Endothelial cell (in vitro differentiated cells): ENCODE measurements around the gene ZNF341. TPM values are rescaled to one million over a fixed set of nuclear protein-coding genes. Genes with fewer than 3 reads are reported as not detected.
A peak's percentile ranks its signal among the peaks of the same experiment; 100 is the strongest.

Experiments
- DNase-seq: peaks from one replicate; pipeline ENCODE4 v3.0.0; 2021; ENCODE audit warnings: low spot score
- H3K27ac Mint-ChIP-seq: one replicate; pipeline ENCODE4 v1.8.0; 2021; ENCODE audit warnings: mixed read lengths, inconsistent platforms; ENCODE audit not compliant: unreplicated experiment
- H3K27me3 Mint-ChIP-seq: one replicate; pipeline ENCODE4 v1.8.0; 2021; ENCODE audit warnings: mild to moderate bottlenecking, moderate library complexity, mixed read lengths, inconsistent platforms; ENCODE audit not compliant: unreplicated experiment
- H3K36me3 Mint-ChIP-seq: one replicate; pipeline ENCODE4 v1.8.0; 2021; ENCODE audit warnings: mild to moderate bottlenecking, low read depth, mixed read lengths, inconsistent platforms; ENCODE audit not compliant: unreplicated experiment
- H3K4me1 Mint-ChIP-seq: one replicate; pipeline ENCODE4 v1.8.0; 2021; ENCODE audit warnings: mild to moderate bottlenecking, mixed read lengths, inconsistent platforms; ENCODE audit not compliant: unreplicated experiment
- H3K4me3 Mint-ChIP-seq: one replicate; pipeline ENCODE4 v1.8.0; 2021; ENCODE audit warnings: mild to moderate bottlenecking, mixed read lengths, inconsistent platforms; ENCODE audit not compliant: unreplicated experiment
- H3K9me3 Mint-ChIP-seq: one replicate; pipeline ENCODE4 v1.8.0; 2021; ENCODE audit warnings: mixed read lengths, inconsistent platforms; ENCODE audit not compliant: unreplicated experiment
- CTCF ChIP-seq: fragments of 200-600 bp; sonication (generic); IDR thresholded peaks from one replicate; pipeline ENCODE4 v1.5.0; 2021; ENCODE audit warnings: antibody characterized with exemption; ENCODE audit not compliant: unreplicated experiment
- total RNA-seq: library from RNA; stranded (reverse); fragmentation: NEBNext Ultra II Directional; extraction: Animal tissue kit (Norgen Biotek cat#: 25700); gene quantifications from one replicate; pipeline ENCODE4 v1.2.1, GENCODE V29; 2021; ENCODE audit not compliant: unreplicated experiment

The ZNF341 gene
- total RNA-seq, 1 donor from 2014 or later, result 3.5 TPM

GRCh38 chr20:33830371-33830770 lies 98.6 kb downstream of the ZNF341 start:
- Mint-ChIP-seq H3K9me3 (no peaks in the 10 kb centered on the region), H3K4me1 (peaks cover 78% of the 10 kb centered on the region), H3K27me3 (peaks cover 4% of the 10 kb centered on the region), H3K4me3 (no peak overlapping the region), H3K36me3 (peaks cover 16% of the 10 kb centered on the region), H3K27ac (no peak overlapping the region)
- TF ChIP-seq CTCF, result no peak
- no peak for DNase-seq

DNA sequence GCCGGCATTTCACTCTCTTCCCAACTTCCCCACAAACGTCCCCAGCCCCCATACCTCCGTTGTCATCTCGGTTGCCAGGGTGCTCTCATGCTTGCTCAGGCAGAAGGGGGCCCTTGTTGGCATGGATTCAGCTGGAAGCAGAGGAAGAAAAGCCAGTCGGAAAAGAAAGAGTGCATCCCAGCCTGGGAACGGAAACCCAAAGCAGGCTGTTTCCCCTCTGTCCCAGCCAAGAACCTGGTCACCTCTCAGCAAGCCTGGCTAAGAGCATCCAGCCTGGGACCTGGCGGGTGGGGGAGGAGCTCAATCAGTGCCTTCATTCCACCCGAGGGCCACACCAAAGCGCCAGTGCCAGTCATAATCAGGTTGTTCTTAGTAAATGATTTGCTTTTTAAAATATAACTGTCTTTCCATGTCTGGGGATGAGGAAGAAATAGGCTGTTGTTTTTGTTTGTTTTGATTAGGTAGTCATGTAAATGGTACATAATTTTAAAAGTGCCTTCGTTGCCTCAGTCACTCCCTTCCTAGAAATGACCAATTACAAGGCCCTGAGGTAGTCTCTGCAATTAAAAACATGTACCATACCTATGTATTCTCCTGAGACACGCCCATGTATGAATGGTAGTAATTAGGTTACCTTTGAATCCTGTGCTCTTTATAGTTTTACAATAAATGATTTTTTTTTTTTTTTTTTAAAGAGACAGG lies 100.5 kb downstream of the ZNF341 start:
- no peak overlapping the region for H3K4me3 Mint-ChIP-seq
- peaks cover 75% of the 10 kb centered on the region for H3K4me1 Mint-ChIP-seq
- DNase-seq, result peak; percentile 27
- H3K9me3 Mint-ChIP-seq, result no peaks in the 10 kb centered on the region
- peaks cover 4% of the 10 kb centered on the region for H3K27me3 Mint-ChIP-seq
- peak overlapping the region; percentile 73 for H3K27ac Mint-ChIP-seq
- no peak for TF ChIP-seq CTCF
- H3K36me3 Mint-ChIP-seq, result peaks cover 24% of the 10 kb centered on the region

DNA sequence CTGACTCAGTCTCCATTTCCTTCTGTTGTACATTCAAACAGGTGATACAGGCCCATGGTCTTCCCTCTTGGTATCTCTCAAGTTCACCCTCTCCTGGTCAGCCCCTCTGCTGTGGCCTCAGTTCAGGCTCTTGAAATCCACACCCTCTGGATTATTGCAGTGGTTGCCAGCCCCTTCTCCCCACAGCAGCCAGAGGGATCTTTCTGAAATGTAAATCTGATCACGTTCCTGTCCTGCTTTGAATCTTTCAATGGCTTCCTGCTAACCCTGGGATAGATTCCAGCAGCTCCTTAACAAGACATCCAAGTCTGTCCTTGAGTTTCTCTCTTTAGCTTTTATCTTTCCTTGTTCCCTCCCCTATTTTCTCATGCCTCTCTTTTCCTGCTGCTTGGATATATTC lies 101.5 kb downstream of the ZNF341 start:
- Mint-ChIP-seq H3K9me3 (no peaks in the 10 kb centered on the region), H3K4me1 (peaks cover 75% of the 10 kb centered on the region), H3K36me3 (peaks cover 24% of the 10 kb centered on the region), H3K27me3 (peaks cover 4% of the 10 kb centered on the region), H3K4me3 (peak overlapping the region; percentile 82), H3K27ac (peak overlapping the region; percentile 89)
- no peak for TF ChIP-seq CTCF
- no peak for DNase-seq

GRCh38 chr20:33835615-33836172 lies 103.9 kb downstream of the ZNF341 start:
- Mint-ChIP-seq H3K4me3 (peak overlapping the region; percentile 14), H3K4me1 (peaks cover 70% of the 10 kb centered on the region), H3K36me3 (peaks cover 18% of the 10 kb centered on the region), H3K27me3 (peaks cover 2% of the 10 kb centered on the region), H3K27ac (no peak overlapping the region), H3K9me3 (no peaks in the 10 kb centered on the region)
- TF ChIP-seq CTCF, result no peak
- no peak for DNase-seq

DNA sequence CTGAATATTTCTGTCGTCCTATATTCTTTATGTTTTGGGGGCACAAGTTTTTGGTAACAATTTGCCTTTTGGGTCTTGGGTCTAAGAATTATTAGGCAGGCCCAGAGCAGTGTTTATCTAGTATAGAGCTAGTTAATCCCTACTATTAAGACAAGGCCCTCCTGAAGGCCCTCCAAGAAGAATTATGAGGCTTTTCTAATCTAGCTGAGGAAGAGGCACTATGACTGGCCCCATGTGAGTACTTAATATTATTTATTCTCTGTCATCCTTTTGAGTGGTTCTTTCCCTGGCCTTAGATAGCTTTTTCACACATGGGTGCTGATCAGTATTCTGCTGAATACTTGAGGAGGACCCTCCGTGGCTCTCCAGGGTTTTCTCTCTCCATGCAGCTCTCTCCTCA lies 104.5 kb downstream of the ZNF341 start:
- no peaks in the 10 kb centered on the region for H3K9me3 Mint-ChIP-seq
- H3K27me3 Mint-ChIP-seq, result peaks cover 2% of the 10 kb centered on the region
- DNase-seq, result no peak
- H3K36me3 Mint-ChIP-seq, result peaks cover 18% of the 10 kb centered on the region
- peaks cover 76% of the 10 kb centered on the region for H3K4me1 Mint-ChIP-seq
- TF ChIP-seq CTCF, result no peak
- H3K27ac Mint-ChIP-seq, result no peak overlapping the region
- H3K4me3 Mint-ChIP-seq, result peak overlapping the region; percentile 14
